Heart left ventricle (tissue), 16 donors: ENCODE results near the gene FARP1. TPM values are rescaled to one million over a fixed set of nuclear protein-coding genes. Genes with fewer than 3 reads are reported as not detected.

Source experiments
- ATAC-seq, 4 donors: fragments of 200-7000 bp; cut with Tn5 transposase; one replicate each; pipeline ENCODE4 v1.9.1; 2020 to 2022; ENCODE audit warnings: moderate library complexity in 4 of 4, mild to moderate bottlenecking in 3 of 4, moderate number of reproducible peaks in 1 of 4
- DNase-seq, 5 donors: peaks; one replicate each; pipeline ENCODE4 v3.0.0-alpha.2; 2020
- H3K27ac ChIP-seq, 12 donors: fragments of 200-600 bp; sonication (generic) in 4 of 12; one replicate each; pipeline versions ENCODE4 v1.5.0 to v1.8.0; 2016 to 2022; ENCODE audit warnings: mild to moderate bottlenecking in 2 of 12
- H3K27me3 ChIP-seq, 9 donors: fragments of 200-600 bp; sonication (generic) in 2 of 9; one replicate each; pipeline versions ENCODE4 v1.5.1 to v1.8.0; 2016 to 2022; ENCODE audit warnings: mild to moderate bottlenecking in 3 of 9
- H3K36me3 ChIP-seq, 9 donors: fragments of 200-600 bp; sonication (generic) in 2 of 9; one replicate each; pipeline versions ENCODE4 v1.5.0 to v1.8.0; 2018 to 2022; ENCODE audit warnings: mild to moderate bottlenecking in 2 of 9
- H3K4me1 ChIP-seq, 12 donors: fragments of 200-600 bp; sonication (generic) in 4 of 12; one replicate each; pipeline versions ENCODE4 v1.5.0 to v1.8.0; 2016 to 2022; ENCODE audit warnings: mild to moderate bottlenecking in 3 of 12
- H3K4me3 ChIP-seq, 12 donors: fragments of 200-600 bp; sonication (generic) in 4 of 12; one replicate each; pipeline versions ENCODE4 v1.5.0 to v1.8.0; 2017 to 2022; ENCODE audit warnings: mild to moderate bottlenecking in 9 of 12, moderate library complexity in 4 of 12
- H3K9me3 ChIP-seq, 12 donors: fragments of 200-600 bp; sonication (generic) in 4 of 12; one replicate each; pipeline versions ENCODE4 v1.5.0 to v1.8.0; 2016 to 2022; ENCODE audit warnings: mild to moderate bottlenecking in 1 of 12
- POLR2A ChIP-seq, 2 donors: fragments of 450-650 bp; IDR thresholded peaks; one replicate each; pipeline ENCODE4 v1.6.1; 2017; ENCODE audit warnings: antibody characterized with exemption in 2 of 2, mild to moderate bottlenecking in 2 of 2, moderate library complexity in 2 of 2
- WGBS, 4 donors: extraction: QIAGEN DNeasy Blood & Tissue Kit in 2 of 4; methylation state at CpG; one replicate each; pipeline versions ENCODE4 v1.1.5 to v1.1.7; 2013 to 2018; 5-methylcytosine and 5-hydroxymethylcytosine counted together
- intact Hi-C, 10 donors: fragments of 100-400 bp; cut with DNase I; formaldehyde crosslinking; loops; one replicate each; pipeline versions ENCODE4 v1.11.1 to v1.14.2; 2022
- long read RNA-seq, 3 donors: library from polyadenylated mRNA; unstranded; transcript quantifications; one replicate each; pipeline ENCODE4 v2.0.0, GENCODE V29; 2020 to 2021
- polyA plus RNA-seq, 2 donors: library from polyadenylated mRNA; stranded (reverse); fragments of 200-250 nt; gene quantifications; one replicate each; pipeline ENCODE4 v1.2.3, GENCODE V29; 2013
- total RNA-seq, 9 donors: library from RNA; depleted of rRNA in 2 of 9; stranded (reverse); fragments of >200 nt in 2 of 9; fragmentation: NEBNext Ultra II Directional in 3 of 9; extraction: Animal tissue kit (Norgen Biotek cat#: 25700) in 3 of 9; gene quantifications; one replicate each; pipeline versions ENCODE4 v1.1.0 to v1.2.4, GENCODE V29; 2016 to 2023
- TF ChIP-seq, protein P1 (sequence below), 12 donors: fragments of 200-600 bp; sonication (generic) in 4 of 12; IDR thresholded peaks; one replicate each; pipeline versions ENCODE4 v1.5.0 to v1.8.0; 2018 to 2022; ENCODE audit warnings: antibody characterized with exemption in 12 of 12, mild to moderate bottlenecking in 5 of 12
- donor health status: ischemic (EF 13 %, LVEDD 7.1; RV severe dilation, severe dysfunction).
- donor health status: healthy with polysubstance abuse.
- donor health status: DM: no; HTN: yes; CAD: no.
- donor health status: DM: no; HTN: no; CAD: no.
- donor health status: ischemic (EF 25% LVEDD 6.9; RV normal size, moderate dysfunction).
- donor health status: ischemic (EF 25% LVEDD 5.7; RV mildly dilated, moderate dysfunction).
- donor health status: healthy.
- donor health status: DM: yes; HTN: yes; CAD: no.
- donor health status: ischemic (EF 35%, LVEDD 5.7; RV mildly dilated, moderate dysfunction).
- donor health status: nonischemic (EF 11% LVEDD 7.7; RV severe dilation, severe dysfunction).
- donor health status: DM: yes; HTN: yes; CAD: no.
- donor health status: PGD.
- donor health status: ischemic (EF 29% LVEDD 5.4; RV normal size, mild dysfunction).
- donor health status: nonischemic (EF 23%, LVEDD 6.1; RV moderate dilation, normal function).

FARP1 gene, protein sequence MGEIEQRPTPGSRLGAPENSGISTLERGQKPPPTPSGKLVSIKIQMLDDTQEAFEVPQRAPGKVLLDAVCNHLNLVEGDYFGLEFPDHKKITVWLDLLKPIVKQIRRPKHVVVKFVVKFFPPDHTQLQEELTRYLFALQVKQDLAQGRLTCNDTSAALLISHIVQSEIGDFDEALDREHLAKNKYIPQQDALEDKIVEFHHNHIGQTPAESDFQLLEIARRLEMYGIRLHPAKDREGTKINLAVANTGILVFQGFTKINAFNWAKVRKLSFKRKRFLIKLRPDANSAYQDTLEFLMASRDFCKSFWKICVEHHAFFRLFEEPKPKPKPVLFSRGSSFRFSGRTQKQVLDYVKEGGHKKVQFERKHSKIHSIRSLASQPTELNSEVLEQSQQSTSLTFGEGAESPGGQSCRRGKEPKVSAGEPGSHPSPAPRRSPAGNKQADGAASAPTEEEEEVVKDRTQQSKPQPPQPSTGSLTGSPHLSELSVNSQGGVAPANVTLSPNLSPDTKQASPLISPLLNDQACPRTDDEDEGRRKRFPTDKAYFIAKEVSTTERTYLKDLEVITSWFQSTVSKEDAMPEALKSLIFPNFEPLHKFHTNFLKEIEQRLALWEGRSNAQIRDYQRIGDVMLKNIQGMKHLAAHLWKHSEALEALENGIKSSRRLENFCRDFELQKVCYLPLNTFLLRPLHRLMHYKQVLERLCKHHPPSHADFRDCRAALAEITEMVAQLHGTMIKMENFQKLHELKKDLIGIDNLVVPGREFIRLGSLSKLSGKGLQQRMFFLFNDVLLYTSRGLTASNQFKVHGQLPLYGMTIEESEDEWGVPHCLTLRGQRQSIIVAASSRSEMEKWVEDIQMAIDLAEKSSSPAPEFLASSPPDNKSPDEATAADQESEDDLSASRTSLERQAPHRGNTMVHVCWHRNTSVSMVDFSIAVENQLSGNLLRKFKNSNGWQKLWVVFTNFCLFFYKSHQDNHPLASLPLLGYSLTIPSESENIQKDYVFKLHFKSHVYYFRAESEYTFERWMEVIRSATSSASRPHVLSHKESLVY
- 10 to 100 TPM in 8 of 9 donors, 1 to 10 TPM in 1; 9.4 to 51.8 (median 28.0) TPM for total RNA-seq
- 10 to 100 TPM in 1 of 2 donors, 1 to 10 TPM in 1; 7.7 to 18.4 TPM for polyA plus RNA-seq
- long read RNA-seq, donor 1, full-length matches to known transcripts: 4 of 13 reads
- long read RNA-seq, donor 1, partial matches to known transcripts: 8 of 13 reads
- long read RNA-seq, donor 1, other reads (novel, unspliced or antisense): 1 of 13 reads
- long read RNA-seq, donor 2, full-length matches to known transcripts: 11 of 42 reads
- long read RNA-seq, donor 2, partial matches to known transcripts: 22 of 42 reads
- long read RNA-seq, donor 2, other reads (novel, unspliced or antisense): 9 of 42 reads
- long read RNA-seq, donor 3, full-length matches to known transcripts: 8 of 24 reads
- long read RNA-seq, donor 3, partial matches to known transcripts: 11 of 24 reads
- long read RNA-seq, donor 3, other reads (novel, unspliced or antisense): 5 of 24 reads

DNA sequence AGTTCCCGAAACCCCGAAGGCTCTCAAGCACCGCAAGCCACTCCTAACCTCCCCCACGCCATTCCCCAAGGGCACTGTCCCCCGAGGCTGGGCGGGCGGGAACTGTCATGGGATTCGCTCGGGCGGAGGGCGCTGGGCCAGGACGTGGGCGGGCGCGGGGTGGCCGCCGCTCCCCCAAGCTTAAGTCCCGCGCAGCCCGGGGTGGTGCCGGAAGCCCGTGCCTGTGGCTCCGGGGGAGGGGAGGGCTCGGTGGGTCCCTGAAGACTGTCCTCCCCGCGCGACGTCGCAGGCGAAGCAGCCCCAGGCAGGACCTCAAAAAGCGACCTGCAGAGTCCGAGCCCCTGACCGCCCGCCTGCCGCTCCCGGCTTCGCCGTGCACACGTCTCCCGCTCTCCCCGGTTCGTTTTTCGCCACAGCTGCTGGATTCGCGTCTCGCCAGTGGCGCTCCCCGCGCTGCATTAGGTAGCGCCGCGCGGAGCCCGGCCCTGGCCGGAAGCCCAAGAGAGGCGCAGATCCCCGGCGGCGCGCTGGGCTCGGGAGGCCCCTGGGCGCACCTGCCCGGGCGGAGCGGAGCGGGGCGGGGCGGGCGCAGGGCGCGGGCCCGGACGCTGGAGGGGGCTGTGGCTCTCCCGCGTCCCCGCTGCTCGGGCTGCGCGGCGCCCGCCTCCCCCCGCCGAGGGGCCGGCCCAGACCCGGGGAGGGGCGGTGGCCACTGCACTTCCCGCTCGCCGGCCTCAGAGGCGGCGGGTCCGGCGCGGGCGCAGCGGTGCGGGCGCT lies at the start of gene FARP1:
TSS of gene FARP1 (plus strand) at position 715 of the 777 bp plus-strand sequence. CDS start 70,149 bp downstream, outside the sequence.
- peak; percentile 71 to 84 (median 83) for DNase-seq
- peak; percentile 70 to 96 (median 93) for ATAC-seq
- peak within 1 kb of the TSS; percentile 57 to 99 (median 68) for H3K4me3 ChIP-seq
- H3K27me3 ChIP-seq: peaks cover 0 to 31% (median 0%) of the 10 kb centered on the region in 9 donors
- H3K9me3 ChIP-seq: no peaks in the 10 kb centered on the region
- 0 to 1% (median 1%) methylated on average over 33 to 98 of the region's 98 CpGs for WGBS, 4 donors
- peak within 1 kb of the TSS in 11 of 12 donors; percentile 46 to 79 (median 75) for H3K27ac ChIP-seq
- intact Hi-C loops: loop anchor here (2.0 to 10.0 kb wide), 14 partner anchors 72 to 532 kb away; partner anchors contain the start of gene STK24 (in 1 of the 10)
- H3K36me3 ChIP-seq: no peaks in the 10 kb centered on the region
- no peak for TF ChIP-seq POLR2A (IDR thresholded peaks at IDR 0.05)
- TF ChIP-seq, protein P1, sequence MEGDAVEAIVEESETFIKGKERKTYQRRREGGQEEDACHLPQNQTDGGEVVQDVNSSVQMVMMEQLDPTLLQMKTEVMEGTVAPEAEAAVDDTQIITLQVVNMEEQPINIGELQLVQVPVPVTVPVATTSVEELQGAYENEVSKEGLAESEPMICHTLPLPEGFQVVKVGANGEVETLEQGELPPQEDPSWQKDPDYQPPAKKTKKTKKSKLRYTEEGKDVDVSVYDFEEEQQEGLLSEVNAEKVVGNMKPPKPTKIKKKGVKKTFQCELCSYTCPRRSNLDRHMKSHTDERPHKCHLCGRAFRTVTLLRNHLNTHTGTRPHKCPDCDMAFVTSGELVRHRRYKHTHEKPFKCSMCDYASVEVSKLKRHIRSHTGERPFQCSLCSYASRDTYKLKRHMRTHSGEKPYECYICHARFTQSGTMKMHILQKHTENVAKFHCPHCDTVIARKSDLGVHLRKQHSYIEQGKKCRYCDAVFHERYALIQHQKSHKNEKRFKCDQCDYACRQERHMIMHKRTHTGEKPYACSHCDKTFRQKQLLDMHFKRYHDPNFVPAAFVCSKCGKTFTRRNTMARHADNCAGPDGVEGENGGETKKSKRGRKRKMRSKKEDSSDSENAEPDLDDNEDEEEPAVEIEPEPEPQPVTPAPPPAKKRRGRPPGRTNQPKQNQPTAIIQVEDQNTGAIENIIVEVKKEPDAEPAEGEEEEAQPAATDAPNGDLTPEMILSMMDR (IDR thresholded peaks at IDR 0.05): peak in 10 of 12 donors; percentile 22 to 65 (median 51)
- H3K4me1 ChIP-seq: peaks cover 0 to 30% (median 16%) of the 10 kb centered on the region in 12 donors

DNA sequence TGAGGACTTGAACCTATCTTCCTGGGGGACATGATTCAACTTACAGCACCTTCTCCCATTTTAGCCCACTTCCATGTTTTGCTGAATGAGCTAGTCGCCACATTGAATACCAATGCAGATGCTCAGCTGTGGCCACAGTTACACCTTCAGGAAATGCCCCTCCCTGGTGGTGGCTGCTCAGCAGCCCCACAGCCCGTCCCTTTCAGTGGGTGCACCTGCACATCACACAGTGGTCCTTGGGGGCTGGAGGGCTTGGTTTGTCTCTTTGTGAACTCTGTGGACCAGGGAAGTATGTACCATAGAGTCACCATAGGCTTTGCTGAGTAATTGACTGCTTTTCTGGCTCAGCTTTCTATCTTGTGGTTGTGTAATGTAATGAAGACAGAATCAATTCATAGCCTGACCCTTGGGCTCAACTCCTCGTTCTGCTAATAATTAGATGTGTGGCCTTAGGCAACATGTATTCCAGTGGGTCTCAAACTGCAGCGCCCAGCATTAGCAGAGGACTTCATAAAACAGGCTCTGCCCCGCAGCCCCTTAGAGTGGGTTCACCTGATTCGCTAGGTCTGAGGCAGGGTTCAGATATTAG lies 48.1 kb upstream of the FARP1 start:
- ATAC-seq: no peak
- no peak for TF ChIP-seq POLR2A (IDR thresholded peaks at IDR 0.05)
- TF ChIP-seq, protein P1 (IDR thresholded peaks at IDR 0.05): no peak

DNA sequence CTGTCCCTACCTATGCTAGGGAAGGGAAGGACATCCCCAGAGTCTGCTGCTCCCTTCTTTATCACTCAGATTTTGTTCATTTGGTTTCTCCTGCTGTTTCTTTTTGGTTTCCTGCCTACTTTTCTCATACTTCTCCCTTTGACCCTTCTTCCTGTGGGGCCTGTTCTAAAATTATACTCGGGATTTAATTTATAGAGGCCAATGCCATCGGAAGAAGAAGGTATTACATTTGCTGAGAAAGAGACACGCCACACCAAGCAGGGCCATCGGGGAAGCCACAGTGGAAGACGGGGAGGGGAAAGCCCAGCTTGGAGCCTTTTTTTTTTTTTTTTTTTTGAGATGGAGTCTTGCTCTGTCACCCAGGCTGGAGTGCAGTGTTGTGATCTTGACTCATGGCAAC lies 46.8 kb upstream of the FARP1 start:
- DNase-seq (no peak), ATAC-seq (no peak)
- no peak overlapping the region for H3K27ac ChIP-seq
- no peaks in the 10 kb centered on the region for H3K27me3 ChIP-seq
- WGBS, 4 donors: 51 to 59% (median 53%) methylated on average over 5 of the region's 5 CpGs
- no peaks in the 10 kb centered on the region for H3K4me1 ChIP-seq
- H3K4me3 ChIP-seq: no peak overlapping the region
- H3K9me3 ChIP-seq: no peaks in the 10 kb centered on the region
- H3K36me3 ChIP-seq: no peaks in the 10 kb centered on the region
- intact Hi-C loops: no loop called here
- TF ChIP-seq, protein P1 (IDR thresholded peaks at IDR 0.05): no peak
- no peak for TF ChIP-seq POLR2A (IDR thresholded peaks at IDR 0.05)

More for the DNA sequence above, 48.1 kb upstream of the FARP1 start:
- intact Hi-C loops: no loop called here
- Histone ChIP-seq H3K9me3 (peaks cover 0 to 6% (median 0%) of the 10 kb centered on the region in 12 donors), H3K27ac (no peak overlapping the region), H3K36me3 (no peaks in the 10 kb centered on the region), H3K27me3 (no peaks in the 10 kb centered on the region), H3K4me3 (no peak overlapping the region), H3K4me1 (no peaks in the 10 kb centered on the region)
- WGBS, 4 donors: 80 to 91% (median 88%) methylated on average over 6 of the region's 6 CpGs
- no peak for DNase-seq
